Measurements from ENCODE around the gene GDPGP1. TPM values are rescaled to one million over a fixed set of nuclear protein-coding genes. Genes with fewer than 3 reads are reported as not detected.

The GDPGP1 gene
- total RNA-seq, 4 donors from 2014 or later = 2.2 to 3.6 (median 2.9) TPM

GRCh38 chr15:90230610-90231009 lies 3.4 kb upstream of the GDPGP1 start:
- Histone ChIP-seq H3K27ac (peak overlapping the region; percentile 29), H3K4me3 (no peak overlapping the region)
- WGBS = 77% methylated on average over 7 of the region's 8 CpGs

GRCh38 chr15:90231028-90232017 lies 2.7 kb upstream of the GDPGP1 start:
- peaks cover 43% of the 10 kb centered on the region for H3K4me1 ChIP-seq
- H3K4me3 ChIP-seq = no peak overlapping the region
- 65% methylated on average over 27 of the region's 27 CpGs for WGBS
- no peaks in the 10 kb centered on the region for H3K27me3 ChIP-seq
- H3K27ac ChIP-seq = peak overlapping the region; percentile 29
- no peak for TF ChIP-seq POLR2A (IDR thresholded peaks at IDR 0.05)
- no peak for TF ChIP-seq CTCF (IDR thresholded peaks at IDR 0.05)
- TF ChIP-seq POLR2AphosphoS5 (IDR thresholded peaks at IDR 0.05) = no peak
- TF ChIP-seq EP300 (IDR thresholded peaks at IDR 0.05) = no peak
- H3K36me3 ChIP-seq = peaks cover 51% of the 10 kb centered on the region
- DNase-seq (ENCODE audit: low spot score in 2 of 2) = no peak
- no peaks in the 10 kb centered on the region for H3K9me3 ChIP-seq

More at GRCh38 chr15:90230610-90231009, 3.4 kb upstream of the GDPGP1 start:
- H3K9me3 ChIP-seq = no peaks in the 10 kb centered on the region
- H3K4me1 ChIP-seq = peaks cover 43% of the 10 kb centered on the region
- DNase-seq (ENCODE audit: low spot score in 2 of 2) = no peak
- TF ChIP-seq CTCF (IDR thresholded peaks at IDR 0.05) = no peak
- TF ChIP-seq EP300 (IDR thresholded peaks at IDR 0.05) = no peak
- no peak for TF ChIP-seq POLR2A (IDR thresholded peaks at IDR 0.05)
- TF ChIP-seq POLR2AphosphoS5 (IDR thresholded peaks at IDR 0.05) = no peak
- H3K36me3 ChIP-seq = peaks cover 53% of the 10 kb centered on the region
- H3K27me3 ChIP-seq = no peaks in the 10 kb centered on the region

- 82% methylated on average over 13 of the region's 13 CpGs for WGBS
- peak overlapping the region; percentile 92 for H3K27ac ChIP-seq
- TF ChIP-seq EP300 (IDR thresholded peaks at IDR 0.05) (no peak), POLR2AphosphoS5 (IDR thresholded peaks at IDR 0.05) (no peak), CTCF (IDR thresholded peaks at IDR 0.05) (no peak), POLR2A (IDR thresholded peaks at IDR 0.05) (no peak)
- H3K27me3 ChIP-seq = no peaks in the 10 kb centered on the region
- no peak for DNase-seq (ENCODE audit: low spot score in 2 of 2)
- peaks cover 43% of the 10 kb centered on the region for H3K4me1 ChIP-seq
- peak overlapping the region; percentile 88 for H3K4me3 ChIP-seq
- H3K36me3 ChIP-seq = peaks cover 45% of the 10 kb centered on the region
- no peaks in the 10 kb centered on the region for H3K9me3 ChIP-seq
Measured at GRCh38 chr15:90232196-90232595, 1.8 kb upstream of the GDPGP1 start.

GRCh38 chr15:90232941-90233386 lies 1.0 kb upstream of the GDPGP1 start:
- no peak for DNase-seq (ENCODE audit: low spot score in 2 of 2)
- Histone ChIP-seq H3K27ac (peak overlapping the region; percentile 92), H3K9me3 (no peaks in the 10 kb centered on the region), H3K4me3 (peak overlapping the region; percentile 88), H3K36me3 (peaks cover 41% of the 10 kb centered on the region), H3K27me3 (no peaks in the 10 kb centered on the region), H3K4me1 (peaks cover 43% of the 10 kb centered on the region)
- TF ChIP-seq POLR2AphosphoS5 (IDR thresholded peaks at IDR 0.05) (no peak), POLR2A (IDR thresholded peaks at IDR 0.05) (no peak), EP300 (IDR thresholded peaks at IDR 0.05) (no peak), CTCF (IDR thresholded peaks at IDR 0.05) (no peak)
- WGBS = 11% methylated on average over 9 of the region's 9 CpGs
